Measurements from ENCODE around the gene CLIP1.

GRCh38 chr12:122413516-122414404 lies 8.7 kb downstream of the CLIP1 start:
- TF ChIP-seq CHD2 (IDR thresholded peaks at IDR 0.05; ENCODE audit: low read length) (no peak), TCF12 (IDR thresholded peaks at IDR 0.05; ENCODE audit: low read depth, low read length) (no peak), POLR2A (IDR thresholded peaks at IDR 0.05; ENCODE audit: control extremely low read depth in 1 of 2, low read depth in 2 of 2, low read length in 2 of 2) (no peak), YY1 (IDR thresholded peaks at IDR 0.05; ENCODE audit: low read depth, low read length) (no peak)
- TF ChIP-seq, protein P1, sequence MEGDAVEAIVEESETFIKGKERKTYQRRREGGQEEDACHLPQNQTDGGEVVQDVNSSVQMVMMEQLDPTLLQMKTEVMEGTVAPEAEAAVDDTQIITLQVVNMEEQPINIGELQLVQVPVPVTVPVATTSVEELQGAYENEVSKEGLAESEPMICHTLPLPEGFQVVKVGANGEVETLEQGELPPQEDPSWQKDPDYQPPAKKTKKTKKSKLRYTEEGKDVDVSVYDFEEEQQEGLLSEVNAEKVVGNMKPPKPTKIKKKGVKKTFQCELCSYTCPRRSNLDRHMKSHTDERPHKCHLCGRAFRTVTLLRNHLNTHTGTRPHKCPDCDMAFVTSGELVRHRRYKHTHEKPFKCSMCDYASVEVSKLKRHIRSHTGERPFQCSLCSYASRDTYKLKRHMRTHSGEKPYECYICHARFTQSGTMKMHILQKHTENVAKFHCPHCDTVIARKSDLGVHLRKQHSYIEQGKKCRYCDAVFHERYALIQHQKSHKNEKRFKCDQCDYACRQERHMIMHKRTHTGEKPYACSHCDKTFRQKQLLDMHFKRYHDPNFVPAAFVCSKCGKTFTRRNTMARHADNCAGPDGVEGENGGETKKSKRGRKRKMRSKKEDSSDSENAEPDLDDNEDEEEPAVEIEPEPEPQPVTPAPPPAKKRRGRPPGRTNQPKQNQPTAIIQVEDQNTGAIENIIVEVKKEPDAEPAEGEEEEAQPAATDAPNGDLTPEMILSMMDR (IDR thresholded peaks at IDR 0.05; ENCODE audit: control extremely low read depth in 1 of 3, insufficient read depth in 1 of 3, low read depth in 1 of 3, low read length in 3 of 3), result no peak

Data from H1 (cell line).